Measurements from ENCODE around the gene FAM3D.
"Not testable (repeated sequence)": the region's sequence is repeated elsewhere in the genome, so short reads cannot be mapped to it uniquely, and the experiment has no call there.

FAM3D gene

DNA sequence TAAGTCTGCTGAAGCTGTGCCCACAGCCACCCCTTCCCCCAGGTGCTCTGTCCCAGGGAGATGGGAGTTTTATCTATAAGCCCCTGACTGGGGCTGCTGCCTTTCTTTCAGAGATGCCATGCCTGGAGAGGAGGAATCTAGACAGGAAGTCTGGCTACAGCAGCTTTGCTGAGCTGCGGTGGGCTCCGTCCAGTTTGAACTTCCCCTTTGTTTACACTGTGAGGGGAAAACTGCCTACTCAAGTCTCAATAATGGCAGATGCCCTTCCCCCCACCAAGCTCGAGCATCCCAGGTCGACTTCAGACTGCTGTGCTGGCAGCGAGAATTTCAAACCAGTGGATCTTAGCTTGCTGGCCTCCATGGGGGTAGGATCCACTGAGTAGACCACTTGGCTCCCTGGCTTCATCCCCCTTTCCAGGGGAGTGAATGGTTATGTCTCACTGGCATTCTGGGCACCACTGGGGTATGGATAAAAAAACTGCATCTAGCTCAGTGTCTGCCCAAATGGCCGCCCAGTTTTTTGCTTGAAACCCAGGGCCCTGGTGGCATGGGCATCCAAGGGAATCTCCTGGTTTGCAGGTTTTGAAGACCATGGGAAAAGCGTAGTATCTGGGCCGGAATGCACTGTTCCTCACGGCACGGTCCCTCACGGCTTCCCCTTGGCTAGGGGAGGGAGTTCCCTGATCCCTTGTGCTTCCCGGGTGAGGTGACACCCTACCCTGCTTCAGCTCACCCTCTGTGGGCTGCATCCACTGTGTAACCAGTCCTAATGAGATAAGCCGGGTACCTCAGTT is 11.8 kb upstream of the FAM3D start:
- H3K27ac Mint-ChIP-seq; H3K4me1 Mint-ChIP-seq; H3K36me3 Mint-ChIP-seq; ATAC-seq (replicated peaks); DNase-seq; H3K4me3 Mint-ChIP-seq: not testable (repeated sequence)
- Mint-ChIP-seq H3K9me3 (peaks cover 5 to 10% of the 10 kb centered on the region in 2 donors), H3K27me3 (peaks cover 9 to 14% of the 10 kb centered on the region in 2 donors)

GRCh38 chr3:58672880-58673279 is 6.3 kb upstream of the FAM3D start:
- ATAC-seq (replicated peaks) (no peak), DNase-seq (no peak)
- Mint-ChIP-seq H3K27ac (no peak overlapping the region), H3K9me3 (peaks cover 5 to 12% of the 10 kb centered on the region in 2 donors), H3K4me1 (no peaks in the 10 kb centered on the region), H3K36me3 (no peaks in the 10 kb centered on the region), H3K4me3 (no peak overlapping the region), H3K27me3 (peaks cover 9% of the 10 kb centered on the region in 2 donors)

DNA sequence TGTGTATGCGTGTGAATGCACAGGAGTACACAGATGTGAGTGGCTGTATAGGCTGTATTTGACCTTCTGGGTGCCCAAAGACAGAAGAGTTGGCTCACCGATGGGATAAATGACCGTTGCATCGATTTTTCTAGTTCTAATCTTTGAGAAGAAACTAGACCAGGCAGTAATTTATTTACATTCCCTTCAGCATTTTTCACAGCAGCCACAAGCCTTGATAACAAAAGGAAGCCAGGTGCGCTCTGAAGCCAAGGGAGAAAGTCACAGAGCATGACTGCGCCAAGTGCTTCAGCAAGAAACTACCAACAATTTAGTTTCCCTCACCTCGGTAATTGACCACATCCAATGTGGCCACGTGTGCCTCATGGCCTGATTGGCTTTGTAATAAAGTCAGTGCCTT is 5.9 kb upstream of the FAM3D start:
- Mint-ChIP-seq H3K4me3 (no peak overlapping the region), H3K27ac (no peak overlapping the region), H3K4me1 (no peaks in the 10 kb centered on the region), H3K36me3 (no peaks in the 10 kb centered on the region), H3K27me3 (peaks cover 5 to 6% of the 10 kb centered on the region in 2 donors), H3K9me3 (peaks cover 5 to 12% of the 10 kb centered on the region in 2 donors)
- DNase-seq (no peak), ATAC-seq (replicated peaks) (no peak)

GRCh38 chr3:58670506-58671135 is 4.0 kb upstream of the FAM3D start:
- Mint-ChIP-seq H3K27me3 (peaks cover 0 to 5% of the 10 kb centered on the region in 2 donors), H3K4me1 (no peaks in the 10 kb centered on the region), H3K27ac (no peak overlapping the region), H3K9me3 (peaks cover 7 to 9% of the 10 kb centered on the region in 2 donors), H3K4me3 (no peak overlapping the region), H3K36me3 (no peaks in the 10 kb centered on the region)
- ATAC-seq (replicated peaks): no peak
- DNase-seq: no peak

GRCh38 chr3:58668247-58668646 is 1.7 kb upstream of the FAM3D start:
- Mint-ChIP-seq H3K27me3 (peaks cover 0 to 5% of the 10 kb centered on the region in 2 donors), H3K9me3 (peaks cover 2 to 7% of the 10 kb centered on the region in 2 donors), H3K4me3 (no peak overlapping the region), H3K36me3 (no peaks in the 10 kb centered on the region), H3K4me1 (no peaks in the 10 kb centered on the region), H3K27ac (no peak overlapping the region)
- no peak for ATAC-seq (replicated peaks)
- no peak for DNase-seq

DNA sequence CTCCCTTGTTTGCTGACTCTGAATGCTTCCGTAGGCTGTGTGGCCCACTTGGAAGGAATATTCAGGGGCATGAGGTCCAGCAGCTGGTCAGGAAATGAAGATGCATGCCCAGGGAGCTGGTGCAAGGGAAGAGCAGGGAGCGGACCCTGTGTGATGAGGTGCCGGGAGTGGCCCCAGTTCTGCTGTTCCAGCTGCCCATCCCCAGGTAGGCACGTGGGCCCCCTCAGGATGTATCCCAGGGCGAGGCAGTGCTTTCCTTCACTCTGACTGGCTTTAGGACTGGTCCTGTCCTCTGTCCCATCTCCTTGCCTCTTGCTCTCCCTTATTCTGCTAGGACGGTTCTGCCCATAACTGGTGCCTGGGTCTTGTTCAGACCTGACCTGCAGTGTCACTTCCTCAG is 1.1 kb upstream of the FAM3D start:
- Mint-ChIP-seq H3K4me3 (no peak overlapping the region), H3K27ac (no peak overlapping the region), H3K4me1 (no peaks in the 10 kb centered on the region), H3K36me3 (no peaks in the 10 kb centered on the region), H3K27me3 (peaks cover 0 to 5% of the 10 kb centered on the region in 2 donors), H3K9me3 (peaks cover 0 to 7% of the 10 kb centered on the region in 2 donors)
- ATAC-seq (replicated peaks) (no peak), DNase-seq (no peak)

- H3K4me1 Mint-ChIP-seq: no peaks in the 10 kb centered on the region
- peaks cover 0 to 5% of the 10 kb centered on the region in 2 donors for H3K27me3 Mint-ChIP-seq
- no peak for DNase-seq
- peaks cover 0 to 7% of the 10 kb centered on the region in 2 donors for H3K9me3 Mint-ChIP-seq
- H3K27ac Mint-ChIP-seq: no peak overlapping the region
- ATAC-seq (replicated peaks): no peak
- H3K4me3 Mint-ChIP-seq: no peak overlapping the region
- no peaks in the 10 kb centered on the region for H3K36me3 Mint-ChIP-seq
Observed at GRCh38 chr3:58667229-58667628, 655 bp upstream of the FAM3D start.

- H3K4me3 Mint-ChIP-seq: no peak overlapping the region
- no peaks in the 10 kb centered on the region for H3K4me1 Mint-ChIP-seq
- H3K9me3 Mint-ChIP-seq: peaks cover 0 to 7% of the 10 kb centered on the region in 2 donors
- DNase-seq (no peak), ATAC-seq (replicated peaks) (no peak)
- peaks cover 0 to 5% of the 10 kb centered on the region in 2 donors for H3K27me3 Mint-ChIP-seq
- H3K36me3 Mint-ChIP-seq: no peaks in the 10 kb centered on the region
- no peak overlapping the region for H3K27ac Mint-ChIP-seq
Observed at GRCh38 chr3:58665405-58665804, 1.2 kb downstream of the FAM3D start.

DNA sequence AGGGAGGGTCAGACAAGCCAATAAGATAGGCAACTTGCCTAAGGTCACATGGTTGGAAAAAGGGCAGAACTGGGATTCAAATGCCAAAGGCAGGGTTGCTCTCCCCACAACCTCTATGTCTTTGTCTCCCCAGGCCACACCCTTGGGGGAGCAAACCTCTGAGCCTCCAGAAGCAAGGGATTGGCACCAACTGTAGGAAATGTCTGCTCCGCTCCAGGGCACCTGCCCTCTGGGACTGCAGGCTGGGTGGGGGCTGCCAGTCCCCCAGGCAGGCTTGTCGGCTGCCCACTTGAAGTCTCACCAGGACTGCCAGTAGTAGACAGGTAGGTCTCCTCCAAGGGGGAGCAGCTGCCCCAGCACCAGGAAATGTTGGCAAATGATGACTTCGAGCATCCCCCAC is 2.0 kb downstream of the FAM3D start:
- Mint-ChIP-seq H3K4me3 (no peak overlapping the region), H3K27ac (no peak overlapping the region)
- ATAC-seq (replicated peaks): no peak

DNA sequence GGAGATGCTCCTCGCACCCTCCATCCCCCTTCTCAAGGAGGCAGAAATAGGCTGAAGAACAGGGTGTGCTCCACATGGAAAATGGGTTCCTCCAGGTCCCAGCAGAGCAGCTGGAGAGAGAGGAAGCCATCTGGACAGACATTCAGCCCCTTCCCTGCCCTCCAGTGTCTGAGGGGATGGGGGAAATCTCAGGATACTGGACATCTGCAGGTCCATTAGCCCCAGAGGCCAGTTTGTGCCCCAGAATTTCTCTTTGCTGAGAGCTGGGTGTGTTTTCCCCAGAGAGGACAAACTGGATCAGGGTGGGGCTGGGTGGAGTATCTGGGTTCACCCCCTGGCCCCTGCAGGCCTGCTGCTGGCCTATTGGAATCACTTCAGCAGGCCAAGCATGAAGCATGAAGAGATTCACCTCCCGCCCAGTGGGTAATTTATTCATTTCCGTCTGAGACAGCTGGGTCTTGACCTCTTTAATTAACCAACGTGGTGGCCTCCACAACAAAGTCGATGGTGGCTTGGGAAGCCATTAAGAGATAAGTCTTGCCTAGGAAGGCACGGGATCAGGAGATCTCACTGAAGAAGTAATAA is 4.6 kb downstream of the FAM3D start:
- H3K4me3 Mint-ChIP-seq: no peak overlapping the region
- peaks cover 0 to 3% of the 10 kb centered on the region in 2 donors for H3K9me3 Mint-ChIP-seq
- peaks cover 4 to 10% of the 10 kb centered on the region in 2 donors for H3K27me3 Mint-ChIP-seq
- H3K4me1 Mint-ChIP-seq: no peaks in the 10 kb centered on the region
- DNase-seq: no peak
- no peak overlapping the region for H3K27ac Mint-ChIP-seq
- ATAC-seq (replicated peaks): no peak
- H3K36me3 Mint-ChIP-seq: no peaks in the 10 kb centered on the region

More for the DNA sequence above, 2.0 kb downstream of the FAM3D start:
- DNase-seq: no peak
- no peaks in the 10 kb centered on the region for H3K36me3 Mint-ChIP-seq
- H3K9me3 Mint-ChIP-seq: peaks cover 0 to 7% of the 10 kb centered on the region in 2 donors
- H3K4me1 Mint-ChIP-seq: no peaks in the 10 kb centered on the region
- H3K27me3 Mint-ChIP-seq: peaks cover 0 to 5% of the 10 kb centered on the region in 2 donors

DNA sequence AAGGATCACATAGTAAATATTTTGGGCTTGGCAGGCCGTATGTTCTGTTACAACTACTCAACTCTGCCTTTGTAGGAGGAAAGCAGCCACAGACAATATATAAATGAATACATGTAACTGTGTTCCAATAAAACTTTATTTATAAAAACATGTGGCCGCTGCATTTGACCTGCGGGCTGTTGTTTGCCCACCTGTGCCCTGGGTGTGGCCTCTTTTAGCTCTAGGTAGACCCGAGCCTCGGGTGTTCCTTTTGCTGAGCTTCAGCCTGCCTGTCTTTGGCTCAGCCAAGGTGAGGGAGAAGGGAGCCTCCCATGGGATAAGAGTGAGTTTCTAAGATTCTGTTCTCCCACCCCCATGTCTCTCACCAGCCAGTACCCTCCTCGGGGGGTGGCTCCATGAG is 5.6 kb downstream of the FAM3D start:
- ATAC-seq (replicated peaks) (no peak), DNase-seq (no peak)
- peaks cover 9 to 10% of the 10 kb centered on the region in 2 donors for H3K27me3 Mint-ChIP-seq
- H3K4me1 Mint-ChIP-seq: no peaks in the 10 kb centered on the region
- H3K4me3 Mint-ChIP-seq: no peak overlapping the region
- no peaks in the 10 kb centered on the region for H3K9me3 Mint-ChIP-seq
- H3K36me3 Mint-ChIP-seq: no peaks in the 10 kb centered on the region
- no peak overlapping the region for H3K27ac Mint-ChIP-seq

DNA sequence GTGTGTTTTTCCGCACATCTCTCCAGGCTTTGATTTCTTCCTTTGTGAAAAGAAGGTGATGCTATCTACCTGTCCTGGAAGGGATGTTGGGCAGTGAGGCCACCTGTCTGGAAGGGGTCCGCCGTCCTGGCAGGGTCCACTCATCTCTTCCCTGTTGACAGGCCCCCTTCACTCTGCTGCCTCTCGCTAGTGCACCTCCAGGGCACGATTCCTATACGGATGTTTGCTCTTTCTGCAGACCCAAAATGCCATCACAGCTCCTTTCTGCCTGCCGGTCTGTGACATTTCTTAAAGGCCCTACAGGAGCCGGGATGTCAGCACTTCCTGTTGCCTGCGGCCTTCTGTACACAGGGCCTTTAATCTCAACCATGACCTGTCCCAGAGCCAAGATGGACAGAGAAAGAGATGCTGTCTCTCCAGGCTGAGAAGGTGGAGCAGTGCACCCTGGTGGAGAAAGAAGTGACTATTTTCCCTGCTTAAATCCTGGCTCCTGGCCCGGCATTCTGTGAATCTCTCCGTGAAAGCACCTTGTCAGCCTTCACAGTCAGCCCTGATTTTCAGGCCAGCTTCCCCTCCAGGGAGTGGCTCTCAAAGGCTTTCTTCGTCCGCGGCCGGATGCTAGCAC is 7.4 kb downstream of the FAM3D start:
- Mint-ChIP-seq H3K27ac (no peak overlapping the region), H3K9me3 (no peaks in the 10 kb centered on the region), H3K4me1 (no peaks in the 10 kb centered on the region), H3K36me3 (no peaks in the 10 kb centered on the region), H3K4me3 (no peak overlapping the region), H3K27me3 (peaks cover 10 to 13% of the 10 kb centered on the region in 2 donors)
- ATAC-seq (replicated peaks) (no peak), DNase-seq (no peak)

GRCh38 chr3:58658508-58658907 is 8.1 kb downstream of the FAM3D start:
- H3K27me3 Mint-ChIP-seq: peaks cover 10 to 13% of the 10 kb centered on the region in 2 donors
- no peak overlapping the region for H3K4me3 Mint-ChIP-seq
- no peak for ATAC-seq (replicated peaks)
- H3K27ac Mint-ChIP-seq: no peak overlapping the region
- H3K4me1 Mint-ChIP-seq: no peaks in the 10 kb centered on the region
- no peaks in the 10 kb centered on the region for H3K36me3 Mint-ChIP-seq
- H3K9me3 Mint-ChIP-seq: no peaks in the 10 kb centered on the region
- no peak for DNase-seq

DNA sequence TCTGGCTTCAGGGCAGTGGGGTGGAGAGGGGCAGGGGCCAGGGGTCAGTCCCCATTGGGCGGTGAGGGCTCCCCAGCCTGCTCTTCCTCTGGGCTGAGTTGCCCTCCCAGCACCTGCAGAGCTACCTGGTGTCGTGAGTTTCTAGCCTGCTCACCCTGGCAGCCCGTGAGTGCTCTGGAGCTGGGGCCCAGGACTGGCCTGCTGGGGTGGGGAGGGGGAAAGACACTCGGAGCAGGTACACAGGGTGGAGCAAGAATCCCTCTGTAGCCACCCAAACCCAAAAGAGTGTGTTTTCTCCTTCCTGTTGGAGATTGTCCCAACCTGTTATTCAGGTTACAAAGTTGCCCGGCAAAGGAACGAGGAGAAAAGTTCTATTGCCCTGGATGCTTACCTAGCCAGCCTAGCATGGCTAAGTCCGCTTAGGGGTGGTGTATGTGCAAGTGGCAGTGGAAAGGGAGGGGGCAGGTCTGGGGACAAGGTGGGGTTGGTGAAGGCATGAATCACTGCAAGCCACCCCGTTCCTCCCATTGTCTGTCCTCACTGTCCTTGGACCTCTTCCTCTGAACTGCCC is 8.9 kb downstream of the FAM3D start:
- Mint-ChIP-seq H3K4me3 (no peak overlapping the region), H3K27me3 (peaks cover 10 to 22% of the 10 kb centered on the region in 2 donors), H3K36me3 (no peaks in the 10 kb centered on the region), H3K4me1 (no peaks in the 10 kb centered on the region), H3K27ac (no peak overlapping the region), H3K9me3 (peaks cover 0 to 2% of the 10 kb centered on the region in 2 donors)
- DNase-seq (no peak), ATAC-seq (replicated peaks) (no peak)

Data from stimulated activated naive B cell treated with anti-CD40 and anti-IgM and Interleukin-4, amounts not matched to agents 10 μg/mL and 1 μg/mL and 100 μg/mL, for 72 hours (primary cell).